ENCODE results near the gene ARVCF.

ARVCF gene

GRCh38 chr22:20016734-20017621, at the start of gene ARVCF:
Gene ARVCF (minus strand): TSS chr22:20016823. CDS start chr22:19990794, 26,029 bp downstream.
- peak; percentile 94 for DNase-seq

- no peak for DNase-seq
Observed at GRCh38 chr22:20065896-20066616, 49.4 kb upstream of the ARVCF start.

- DNase-seq: no peak
Observed at GRCh38 chr22:20064545-20065262, 48.1 kb upstream of the ARVCF start.

- DNase-seq: no peak
Observed at GRCh38 chr22:20064140-20064480, 47.5 kb upstream of the ARVCF start.

GRCh38 chr22:20063271-20064139, 46.9 kb upstream of the ARVCF start:
- DNase-seq: no peak

- no peak for DNase-seq
Observed at GRCh38 chr22:20062766-20063083, 46.1 kb upstream of the ARVCF start.

GRCh38 chr22:20062043-20062765, 45.6 kb upstream of the ARVCF start:
- no peak for DNase-seq

GRCh38 chr22:20061481-20061861, 44.8 kb upstream of the ARVCF start:
- no peak for DNase-seq

GRCh38 chr22:20060700-20061480, 44.3 kb upstream of the ARVCF start:
- peak; percentile 11 for DNase-seq

GRCh38 chr22:20058989-20059770, 42.6 kb upstream of the ARVCF start:
- no peak for DNase-seq

- DNase-seq: no peak
Observed at GRCh38 chr22:20057596-20058268, 41.1 kb upstream of the ARVCF start.

- DNase-seq: no peak
Observed at GRCh38 chr22:20056696-20057386, 40.2 kb upstream of the ARVCF start.

- DNase-seq: no peak
Observed at GRCh38 chr22:20056161-20056560, 39.5 kb upstream of the ARVCF start.

GRCh38 chr22:20055654-20056053, 39.0 kb upstream of the ARVCF start:
- no peak for DNase-seq

GRCh38 chr22:20055144-20055543, 38.5 kb upstream of the ARVCF start:
- DNase-seq: no peak

- DNase-seq: no peak
Observed at GRCh38 chr22:20054485-20054884, 37.9 kb upstream of the ARVCF start.

- no peak for DNase-seq
Observed at GRCh38 chr22:20054034-20054427, 37.4 kb upstream of the ARVCF start.

GRCh38 chr22:20053407-20054033, 36.9 kb upstream of the ARVCF start:
- no peak for DNase-seq
